ENCODE measurements around the gene EIF1. TPM values are rescaled to one million over a fixed set of nuclear protein-coding genes. Genes with fewer than 3 reads are reported as not detected.

EIF1 gene
- total and polyA plus RNA-seq, 2 experiments from 2014 or later = 180 to 989 TPM

- no peak for DNase-seq (ENCODE audit: low spot score)
- no peak overlapping the region for H2AFZ ChIP-seq
- peak overlapping the region; percentile 64 for H3K4me3 ChIP-seq
- peaks cover 19% of the 10 kb centered on the region for H3K4me1 ChIP-seq (ENCODE audit: insufficient read depth)
- TF ChIP-seq EZH2phosphoT487 (IDR thresholded peaks at IDR 0.05; ENCODE audit: low read depth, severe bottlenecking, unreplicated experiment) = no peak
- TF ChIP-seq CTCF (IDR thresholded peaks at IDR 0.05; ENCODE audit: poor library complexity) = no peak
- no peak for TF ChIP-seq EZH2 (IDR thresholded peaks at IDR 0.05; ENCODE audit: borderline replicate concordance)
- no peaks in the 10 kb centered on the region for H4K20me1 ChIP-seq (ENCODE audit: insufficient read depth, poor library complexity, severe bottlenecking)
- no peaks in the 10 kb centered on the region for H3K36me3 ChIP-seq (replicated peaks; ENCODE audit: insufficient read depth, low read depth)
- no peaks in the 10 kb centered on the region for H3K9me3 ChIP-seq (ENCODE audit: low read depth)
- H3K9me2 ChIP-seq (replicated peaks; ENCODE audit: insufficient read depth) = no peaks in the 10 kb centered on the region
- WGBS (ENCODE audit: low lambda C conversion rate, missing lambda C conversion rate) = 12% methylated on average over 34 of the region's 40 CpGs
- peak overlapping the region; percentile 99 for H3K4me2 ChIP-seq
- peaks cover 72% of the 10 kb centered on the region for H3K27me3 ChIP-seq
- H3K79me2 ChIP-seq = no peaks in the 10 kb centered on the region
- no peak overlapping the region for H3K27ac ChIP-seq
These were observed 44.9 kb downstream of the EIF1 start for GRCh38 chr17:41733348-41734138.

- no peaks in the 10 kb centered on the region for H4K20me1 ChIP-seq (ENCODE audit: insufficient read depth, poor library complexity, severe bottlenecking)
- H3K36me3 ChIP-seq (replicated peaks; ENCODE audit: insufficient read depth, low read depth) = no peaks in the 10 kb centered on the region
- peak within 1 kb of the TSS; percentile 64 for H3K4me3 ChIP-seq
- 1% methylated on average over 76 of the region's 77 CpGs for WGBS (ENCODE audit: low lambda C conversion rate, missing lambda C conversion rate)
- TF ChIP-seq EZH2 (IDR thresholded peaks at IDR 0.05; ENCODE audit: borderline replicate concordance) (peak; percentile 65), CTCF (IDR thresholded peaks at IDR 0.05; ENCODE audit: poor library complexity) (no peak), EZH2phosphoT487 (IDR thresholded peaks at IDR 0.05; ENCODE audit: low read depth, severe bottlenecking, unreplicated experiment) (peak; percentile 28)
- peak within 1 kb of the TSS; percentile 99 for H3K4me2 ChIP-seq
- H3K79me2 ChIP-seq = no peaks in the 10 kb centered on the region
- no peaks in the 10 kb centered on the region for H3K9me2 ChIP-seq (replicated peaks; ENCODE audit: insufficient read depth)
- peaks cover 19% of the 10 kb centered on the region for H3K4me1 ChIP-seq (ENCODE audit: insufficient read depth)
- H3K27me3 ChIP-seq = peaks cover 72% of the 10 kb centered on the region
- DNase-seq (ENCODE audit: low spot score) = peak; percentile 43
- H3K9me3 ChIP-seq (ENCODE audit: low read depth) = no peaks in the 10 kb centered on the region
- peak within 1 kb of the TSS; percentile 66 for H2AFZ ChIP-seq
- no peak within 1 kb of the TSS for H3K27ac ChIP-seq
These were observed 45.7 kb downstream of the EIF1 start, which contains the start of gene HAP1 for GRCh38 chr17:41734139-41734948. TSS of gene HAP1 (minus strand) at chr17:41734643. CDS start at chr17:41734634, 9 bp downstream.

DNA sequence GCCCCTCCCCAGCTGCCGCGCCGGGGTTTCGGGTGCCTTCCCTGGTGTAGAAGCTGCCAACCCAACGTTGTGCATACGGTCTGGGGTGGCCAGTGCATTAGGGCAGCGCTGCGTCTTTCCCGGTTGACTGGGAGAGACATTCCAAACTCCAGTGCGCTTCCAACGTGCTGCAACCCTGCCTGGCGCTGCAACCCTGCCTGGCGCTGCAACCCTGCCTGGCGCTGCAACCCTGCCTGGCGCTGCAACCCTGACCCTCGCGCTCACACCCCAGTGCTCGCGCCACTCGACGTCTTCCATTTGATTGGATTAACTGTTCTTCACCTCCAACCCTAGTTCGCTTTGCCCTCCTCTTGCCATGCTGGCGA, 46.2 kb downstream of the EIF1 start:
- no peak for DNase-seq (ENCODE audit: low spot score)
- no peaks in the 10 kb centered on the region for H3K9me3 ChIP-seq (ENCODE audit: low read depth)
- 3% methylated on average over 18 of the region's 23 CpGs for WGBS (ENCODE audit: low lambda C conversion rate, missing lambda C conversion rate)
- peak overlapping the region; percentile 64 for H3K4me3 ChIP-seq
- H2AFZ ChIP-seq = peak overlapping the region; percentile 66
- no peaks in the 10 kb centered on the region for H3K9me2 ChIP-seq (replicated peaks; ENCODE audit: insufficient read depth)
- peaks cover 19% of the 10 kb centered on the region for H3K4me1 ChIP-seq (ENCODE audit: insufficient read depth)
- no peak for TF ChIP-seq EZH2phosphoT487 (IDR thresholded peaks at IDR 0.05; ENCODE audit: low read depth, severe bottlenecking, unreplicated experiment)
- no peak for TF ChIP-seq EZH2 (IDR thresholded peaks at IDR 0.05; ENCODE audit: borderline replicate concordance)
- no peak for TF ChIP-seq CTCF (IDR thresholded peaks at IDR 0.05; ENCODE audit: poor library complexity)
- H3K79me2 ChIP-seq = no peaks in the 10 kb centered on the region
- H3K27ac ChIP-seq = no peak overlapping the region
- H3K36me3 ChIP-seq (replicated peaks; ENCODE audit: insufficient read depth, low read depth) = no peaks in the 10 kb centered on the region
- H3K4me2 ChIP-seq = peak overlapping the region; percentile 99
- peaks cover 72% of the 10 kb centered on the region for H3K27me3 ChIP-seq
- H4K20me1 ChIP-seq (ENCODE audit: insufficient read depth, poor library complexity, severe bottlenecking) = no peaks in the 10 kb centered on the region
